Pancreas (tissue), 10 donors: ENCODE data around the gene ZBTB9. TPM values are rescaled to one million over a fixed set of nuclear protein-coding genes. Genes with fewer than 3 reads are reported as not detected.

Experiments used
- ATAC-seq, 4 donors: fragments of 200-7000 bp; cut with Tn5 transposase; one replicate each; pipeline versions ENCODE4 v1.8.0 to v1.9.1; 2020; ENCODE audit warnings: mild to moderate bottlenecking in 4 of 4, moderate library complexity in 4 of 4
- DNase-seq, 6 donors: peaks; one replicate each; pipeline ENCODE4 v3.0.0-alpha.2; 2020
- FAIRE-seq: peaks from 2 replicates; lab custom pipeline; 2012; peaks lifted over from hg19 to GRCh38; lab: Jason Lieb, UNC
- H3K27ac ChIP-seq, 4 donors: fragments of 200-600 bp; sonication (generic); 1 replicate in 3 of 4; 2 replicates in 1 of 4; pipeline versions ENCODE4 v1.5.0 to v1.8.0; 2020
- H3K27me3 ChIP-seq, 4 donors: fragments of 200-600 bp; one replicate each; pipeline ENCODE4 v1.8.0; 2021
- H3K36me3 ChIP-seq, 3 donors: fragments of 200-600 bp; sonication (generic) in 1 of 3; one replicate each; pipeline versions ENCODE4 v1.5.0 to v1.8.0; 2020 to 2021
- H3K4me1 ChIP-seq, 3 donors: fragments of 200-600 bp; one replicate each; pipeline ENCODE4 v1.8.0; 2021
- H3K4me3 ChIP-seq, 4 donors: fragments of 200-600 bp; sonication (generic) in 2 of 4; one replicate each; pipeline versions ENCODE4 v1.5.0 to v1.8.0; 2020 to 2021
- H3K9me3 ChIP-seq, 4 donors: fragments of 200-600 bp; one replicate each; pipeline ENCODE4 v1.8.0; 2021
- CTCF ChIP-seq, 4 donors: fragments of 200-600 bp; sonication (generic) in 3 of 4; IDR thresholded peaks; one replicate each; pipeline versions ENCODE4 v1.5.0 to v1.8.0; 2021; ENCODE audit warnings: antibody characterized with exemption in 4 of 4
- WGBS, 2 donors: extraction: QIAGEN DNeasy Blood & Tissue Kit; methylation state at CpG; one replicate each; pipeline ENCODE4 v1.1.7; 2013; 5-methylcytosine and 5-hydroxymethylcytosine counted together
- intact Hi-C, 3 donors: fragments of 100-400 bp; cut with DNase I; formaldehyde crosslinking; loops; one replicate each; pipeline versions ENCODE4 v1.11.1 to v1.14.2; 2022
- polyA plus RNA-seq, 2 donors: library from polyadenylated mRNA; stranded (reverse); fragments of 200-250 nt; gene quantifications; one replicate each; pipeline ENCODE4 v1.2.3, GENCODE V29; 2013
- total RNA-seq, 6 donors: library from RNA; stranded (reverse); fragmentation: NEBNext Ultra II Directional in 4 of 6; extraction: Animal tissue kit (Norgen Biotek cat#: 25700) in 4 of 6; gene quantifications; one replicate each; pipeline versions ENCODE4 v1.2.1 to v1.2.4, GENCODE V29; 2021 to 2023
- donor health status: healthy with polysubstance abuse.
- donor health status: DM: no; HTN: no; CAD: no; lungs with moderate emphysema.
- donor health status: DM: no; HTN: no; CAD: no.
- donor health status: control.
- donor health status: control.
- donor health status: Bipolar disorder and iron deficiency.
- donor health status: DM: yes; HTN: yes; CAD: no.
- donor health status: DM: no; HTN: no; CAD: no.
- donor health status: DM: no; HTN: no; CAD: no.
- donor health status: DM: yes; HTN: yes; CAD: no.

The ZBTB9 gene
- total and polyA plus RNA-seq, 8 donors, result 1.7 to 4.7 (median 3.5) TPM

GRCh38 chr6:33443619-33444504 is 10.5 kb upstream of the ZBTB9 start:
- no peaks in the 10 kb centered on the region for H3K27me3 ChIP-seq
- H3K4me1 ChIP-seq, result no peaks in the 10 kb centered on the region
- FAIRE-seq (no peak), ATAC-seq (no peak), DNase-seq (no peak)
- no peak for TF ChIP-seq CTCF (IDR thresholded peaks at IDR 0.05)
- H3K36me3 ChIP-seq, result no peaks in the 10 kb centered on the region
- intact Hi-C loops, result no loop called here
- H3K9me3 ChIP-seq, result no peaks in the 10 kb centered on the region
- no peak overlapping the region for H3K4me3 ChIP-seq
- 92 to 95% methylated on average over 18 of the region's 18 CpGs for WGBS, 2 donors
- no peak overlapping the region for H3K27ac ChIP-seq

GRCh38 chr6:33445119-33445603 is 9.2 kb upstream of the ZBTB9 start:
- ATAC-seq, result peak in 1 of 4 donors; percentile 27
- Histone ChIP-seq H3K27me3 (no peaks in the 10 kb centered on the region), H3K27ac (no peak overlapping the region), H3K4me1 (no peaks in the 10 kb centered on the region), H3K4me3 (no peak overlapping the region), H3K36me3 (no peaks in the 10 kb centered on the region), H3K9me3 (no peaks in the 10 kb centered on the region)
- WGBS, 2 donors, result 68 to 87% methylated on average over 3 of the region's 3 CpGs
- intact Hi-C loops, result no loop called here
- TF ChIP-seq CTCF (IDR thresholded peaks at IDR 0.05), result no peak
- DNase-seq, result no peak
- no peak for FAIRE-seq

GRCh38 chr6:33446356-33446755 is 8.0 kb upstream of the ZBTB9 start:
- 84 to 88% methylated on average over 10 of the region's 10 CpGs for WGBS, 2 donors
- no peak overlapping the region for H3K27ac ChIP-seq
- no peak for TF ChIP-seq CTCF (IDR thresholded peaks at IDR 0.05)
- DNase-seq, result no peak
- H3K4me3 ChIP-seq, result no peak overlapping the region
- ATAC-seq, result no peak
- no peaks in the 10 kb centered on the region for H3K27me3 ChIP-seq
- H3K4me1 ChIP-seq, result no peaks in the 10 kb centered on the region
- H3K9me3 ChIP-seq, result no peaks in the 10 kb centered on the region
- intact Hi-C loops, result no loop called here
- no peaks in the 10 kb centered on the region for H3K36me3 ChIP-seq
- FAIRE-seq, result no peak

GRCh38 chr6:33450434-33450833 is 3.9 kb upstream of the ZBTB9 start:
- no peak for DNase-seq
- 70 to 77% methylated on average over 3 of the region's 3 CpGs for WGBS, 2 donors
- no peak overlapping the region for H3K27ac ChIP-seq
- no peak for FAIRE-seq
- H3K9me3 ChIP-seq, result no peaks in the 10 kb centered on the region
- no peak for TF ChIP-seq CTCF (IDR thresholded peaks at IDR 0.05)
- intact Hi-C loops, result no loop called here
- ATAC-seq, result no peak
- H3K36me3 ChIP-seq, result no peaks in the 10 kb centered on the region
- H3K4me1 ChIP-seq, result peaks cover 0 to 12% (median 0%) of the 10 kb centered on the region in 3 donors
- no peak overlapping the region for H3K4me3 ChIP-seq
- H3K27me3 ChIP-seq, result no peaks in the 10 kb centered on the region

- no peaks in the 10 kb centered on the region for H3K27me3 ChIP-seq
- no peak for FAIRE-seq
- no peaks in the 10 kb centered on the region for H3K9me3 ChIP-seq
- intact Hi-C loops, result no loop called here
- DNase-seq, result no peak
- no peak overlapping the region for H3K27ac ChIP-seq
- no peaks in the 10 kb centered on the region for H3K36me3 ChIP-seq
- WGBS, 2 donors, result 87 to 90% methylated on average over 11 to 15 of the region's 15 CpGs
- peaks cover 0 to 12% (median 0%) of the 10 kb centered on the region in 3 donors for H3K4me1 ChIP-seq
- TF ChIP-seq CTCF (IDR thresholded peaks at IDR 0.05), result no peak
- H3K4me3 ChIP-seq, result no peak overlapping the region
- no peak for ATAC-seq
Measured at GRCh38 chr6:33451606-33452005, 2.8 kb upstream of the ZBTB9 start.
